Fibroblast of lung (primary cell): ENCODE measurements around the gene LSM3.

Experiments used
- CTCF ChIP-seq, 2 donors: IDR thresholded peaks in 1 of 2; conservative IDR thresholded peaks in 1 of 2; 1 replicate in 1 of 2; 2 replicates in 1 of 2; pipeline ENCODE4 v1.5.1; 2011 to 2012; ENCODE audit warnings: low read length in 2 of 2, control low read depth in 1 of 2, inconsistent platforms in 1 of 2, low read depth in 1 of 2, mild to moderate bottlenecking in 1 of 2
- EZH2 ChIP-seq: IDR thresholded peaks from 2 replicates; pipeline ENCODE4 v1.5.1; 2012; ENCODE audit warnings: low read length, control low read depth, mild to moderate bottlenecking; ENCODE audit errors: missing control alignments

DNA sequence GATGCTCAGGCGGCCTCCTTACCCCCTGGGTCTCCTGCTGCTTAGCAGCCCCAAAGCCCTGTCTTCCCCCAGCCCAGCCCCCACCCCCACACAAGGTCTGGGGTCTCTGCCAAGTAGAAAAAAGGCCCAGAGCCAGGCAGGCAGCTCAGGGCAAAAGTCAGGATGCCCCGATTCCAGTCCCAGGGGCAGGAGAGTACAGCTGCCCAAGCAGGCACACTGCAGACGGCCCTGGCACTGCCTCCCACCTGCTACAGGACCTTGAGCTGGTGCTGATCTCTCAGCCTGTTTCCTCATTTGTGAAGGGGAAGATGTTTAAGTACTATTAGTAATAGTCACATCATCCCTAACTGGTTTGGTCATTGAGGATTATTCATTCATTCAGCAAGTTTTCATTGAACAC, 41.2 kb upstream of the LSM3 start:
- TF ChIP-seq CTCF (conservative IDR thresholded peaks at IDR 0.05 in 1 of 2, IDR thresholded peaks at IDR 0.05 in 1 of 2; ENCODE audit: low read depth in 1 of 2, low read length in 2 of 2) (no peak), EZH2 (no peak)
